GM12878 (cell line): ENCODE measurements around the gene MB.

Source experiments
- BRCA1 ChIP-seq: IDR thresholded peaks from 2 replicates; pipeline ENCODE4 v1.6.1; 2011; ENCODE audit warnings: low read depth, low read length, improper control_type of control experiment
- CEBPB ChIP-seq, 2 experiments: fragments of 150-350 bp in 1 of 2; IDR thresholded peaks; 2 replicates each; pipeline ENCODE4 v1.6.1; 2012 to 2014; ENCODE audit warnings: low read depth in 2 of 2, low read length in 2 of 2, borderline replicate concordance in 1 of 2, inconsistent platforms in 1 of 2
- ESRRA ChIP-seq: IDR thresholded peaks from 2 replicates; pipeline ENCODE4 v1.6.1; 2012; ENCODE audit warnings: mild to moderate bottlenecking, low read length, improper control_type of control experiment
- EZH2 ChIP-seq: IDR thresholded peaks from 2 replicates; pipeline ENCODE4 v1.6.1; 2012; ENCODE audit warnings: low read depth, mild to moderate bottlenecking, control low read depth, inconsistent platforms, low read length, borderline replicate concordance; ENCODE audit not compliant: control insufficient read depth
- FOXK2 ChIP-seq: fragments of 450-650 bp; IDR thresholded peaks from 2 replicates; pipeline ENCODE4 v1.6.1; 2017; ENCODE audit warnings: mild to moderate bottlenecking, moderate library complexity
- POLR2AphosphoS5 ChIP-seq: IDR thresholded peaks from 2 replicates; pipeline ENCODE4 v1.6.1; 2011; ENCODE audit warnings: mild to moderate bottlenecking, low read length, inconsistent platforms
- RAD51 ChIP-seq: fragments of 450-650 bp; IDR thresholded peaks from 2 replicates; pipeline ENCODE4 v1.6.1; 2016; ENCODE audit warnings: moderate library complexity, mild to moderate bottlenecking, inconsistent platforms
- RELA ChIP-seq: fragments of 450-650 bp; IDR thresholded peaks from 2 replicates; pipeline ENCODE4 v1.8.0; 2014; ENCODE audit warnings: borderline replicate concordance; ENCODE audit not compliant: partially characterized antibody
- SMAD1 ChIP-seq: fragments of 450-650 bp; IDR thresholded peaks from 2 replicates; pipeline ENCODE4 v1.6.1; 2018; ENCODE audit warnings: mild to moderate bottlenecking, low read depth; ENCODE audit not compliant: partially characterized antibody
- SPI1 ChIP-seq: IDR thresholded peaks from 2 replicates; pipeline ENCODE4 v1.6.1; 2011; ENCODE audit warnings: low read depth, mild to moderate bottlenecking, low read length, moderate library complexity, borderline replicate concordance; ENCODE audit not compliant: insufficient read depth
- TAF1 ChIP-seq: IDR thresholded peaks from 2 replicates; pipeline ENCODE4 v1.6.1; 2011; ENCODE audit warnings: mild to moderate bottlenecking, low read depth, low read length, borderline replicate concordance
- TF ChIP-seq, protein P1 (sequence below): IDR thresholded peaks from 2 replicates; pipeline ENCODE4 v1.6.1; 2012; ENCODE audit warnings: mild to moderate bottlenecking, low read depth, low read length
- TF ChIP-seq, protein P2 (sequence below): IDR thresholded peaks from 2 replicates; pipeline ENCODE4 v1.6.1; 2011; ENCODE audit warnings: low read depth, mild to moderate bottlenecking, low read length, moderate library complexity, borderline replicate concordance; ENCODE audit errors: extremely low read depth
- TF ChIP-seq, protein P3 (sequence below), 3 experiments: IDR thresholded peaks in 2 of 3; conservative IDR thresholded peaks in 1 of 3; 2 replicates each; pipeline ENCODE4 v1.5.1; 2011; ENCODE audit warnings: low read depth in 3 of 3, low read length in 3 of 3, mild to moderate bottlenecking in 3 of 3, control low read depth in 2 of 3, moderate library complexity in 2 of 3, inconsistent platforms in 1 of 3, mixed read lengths in 1 of 3; ENCODE audit not compliant: control insufficient read depth in 2 of 3, insufficient read depth in 1 of 3; ENCODE audit errors: extremely low read depth in 1 of 3

DNA sequence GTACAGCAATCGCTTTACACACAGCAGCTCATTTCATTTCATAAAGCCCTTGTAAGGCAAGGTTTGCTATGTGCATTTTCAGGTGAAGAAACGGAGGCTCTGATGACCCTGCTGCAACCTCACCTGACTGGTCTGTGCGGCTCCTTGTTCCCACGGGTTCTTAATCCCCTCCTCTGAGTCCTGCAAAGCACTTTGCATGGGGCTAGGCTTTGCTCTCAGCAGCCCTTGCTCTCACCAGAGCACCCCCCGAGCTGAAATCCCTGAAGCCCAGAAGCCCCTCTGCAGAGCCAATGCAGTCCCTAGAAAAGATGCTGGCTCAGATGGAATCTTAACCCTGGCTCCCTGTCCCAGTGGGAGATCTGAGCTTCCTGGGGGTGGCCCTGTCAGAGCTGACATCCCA is 20.1 kb upstream of the MB start:
- TF ChIP-seq, protein P1, sequence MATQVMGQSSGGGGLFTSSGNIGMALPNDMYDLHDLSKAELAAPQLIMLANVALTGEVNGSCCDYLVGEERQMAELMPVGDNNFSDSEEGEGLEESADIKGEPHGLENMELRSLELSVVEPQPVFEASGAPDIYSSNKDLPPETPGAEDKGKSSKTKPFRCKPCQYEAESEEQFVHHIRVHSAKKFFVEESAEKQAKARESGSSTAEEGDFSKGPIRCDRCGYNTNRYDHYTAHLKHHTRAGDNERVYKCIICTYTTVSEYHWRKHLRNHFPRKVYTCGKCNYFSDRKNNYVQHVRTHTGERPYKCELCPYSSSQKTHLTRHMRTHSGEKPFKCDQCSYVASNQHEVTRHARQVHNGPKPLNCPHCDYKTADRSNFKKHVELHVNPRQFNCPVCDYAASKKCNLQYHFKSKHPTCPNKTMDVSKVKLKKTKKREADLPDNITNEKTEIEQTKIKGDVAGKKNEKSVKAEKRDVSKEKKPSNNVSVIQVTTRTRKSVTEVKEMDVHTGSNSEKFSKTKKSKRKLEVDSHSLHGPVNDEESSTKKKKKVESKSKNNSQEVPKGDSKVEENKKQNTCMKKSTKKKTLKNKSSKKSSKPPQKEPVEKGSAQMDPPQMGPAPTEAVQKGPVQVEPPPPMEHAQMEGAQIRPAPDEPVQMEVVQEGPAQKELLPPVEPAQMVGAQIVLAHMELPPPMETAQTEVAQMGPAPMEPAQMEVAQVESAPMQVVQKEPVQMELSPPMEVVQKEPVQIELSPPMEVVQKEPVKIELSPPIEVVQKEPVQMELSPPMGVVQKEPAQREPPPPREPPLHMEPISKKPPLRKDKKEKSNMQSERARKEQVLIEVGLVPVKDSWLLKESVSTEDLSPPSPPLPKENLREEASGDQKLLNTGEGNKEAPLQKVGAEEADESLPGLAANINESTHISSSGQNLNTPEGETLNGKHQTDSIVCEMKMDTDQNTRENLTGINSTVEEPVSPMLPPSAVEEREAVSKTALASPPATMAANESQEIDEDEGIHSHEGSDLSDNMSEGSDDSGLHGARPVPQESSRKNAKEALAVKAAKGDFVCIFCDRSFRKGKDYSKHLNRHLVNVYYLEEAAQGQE, result no peak
- TF ChIP-seq CEBPB (IDR thresholded peaks at IDR 0.05; ENCODE audit: borderline replicate concordance in 1 of 2, low read depth in 2 of 2, low read length in 2 of 2), result no peak
- TF ChIP-seq, protein P2, sequence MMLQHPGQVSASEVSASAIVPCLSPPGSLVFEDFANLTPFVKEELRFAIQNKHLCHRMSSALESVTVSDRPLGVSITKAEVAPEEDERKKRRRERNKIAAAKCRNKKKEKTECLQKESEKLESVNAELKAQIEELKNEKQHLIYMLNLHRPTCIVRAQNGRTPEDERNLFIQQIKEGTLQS, result no peak
- TF ChIP-seq, protein P3, sequence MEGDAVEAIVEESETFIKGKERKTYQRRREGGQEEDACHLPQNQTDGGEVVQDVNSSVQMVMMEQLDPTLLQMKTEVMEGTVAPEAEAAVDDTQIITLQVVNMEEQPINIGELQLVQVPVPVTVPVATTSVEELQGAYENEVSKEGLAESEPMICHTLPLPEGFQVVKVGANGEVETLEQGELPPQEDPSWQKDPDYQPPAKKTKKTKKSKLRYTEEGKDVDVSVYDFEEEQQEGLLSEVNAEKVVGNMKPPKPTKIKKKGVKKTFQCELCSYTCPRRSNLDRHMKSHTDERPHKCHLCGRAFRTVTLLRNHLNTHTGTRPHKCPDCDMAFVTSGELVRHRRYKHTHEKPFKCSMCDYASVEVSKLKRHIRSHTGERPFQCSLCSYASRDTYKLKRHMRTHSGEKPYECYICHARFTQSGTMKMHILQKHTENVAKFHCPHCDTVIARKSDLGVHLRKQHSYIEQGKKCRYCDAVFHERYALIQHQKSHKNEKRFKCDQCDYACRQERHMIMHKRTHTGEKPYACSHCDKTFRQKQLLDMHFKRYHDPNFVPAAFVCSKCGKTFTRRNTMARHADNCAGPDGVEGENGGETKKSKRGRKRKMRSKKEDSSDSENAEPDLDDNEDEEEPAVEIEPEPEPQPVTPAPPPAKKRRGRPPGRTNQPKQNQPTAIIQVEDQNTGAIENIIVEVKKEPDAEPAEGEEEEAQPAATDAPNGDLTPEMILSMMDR (IDR thresholded peaks at IDR 0.05 in 2 of 3, conservative IDR thresholded peaks at IDR 0.05 in 1 of 3; ENCODE audit: control insufficient read depth in 2 of 3, extremely low read depth in 1 of 3, insufficient read depth in 1 of 3, low read depth in 3 of 3, low read length in 3 of 3), result no peak
- no peak for TF ChIP-seq SMAD1
- TF ChIP-seq FOXK2, result no peak
- no peak for TF ChIP-seq POLR2AphosphoS5
- no peak for TF ChIP-seq BRCA1
- no peak for TF ChIP-seq SPI1
- no peak for TF ChIP-seq TAF1
- no peak for TF ChIP-seq RAD51
- no peak for TF ChIP-seq ESRRA
- no peak for TF ChIP-seq EZH2
- no peak for TF ChIP-seq RELA
